ENCODE measurements around the gene CIB4. TPM values are rescaled to one million over a fixed set of nuclear protein-coding genes. Genes with fewer than 3 reads are reported as not detected.

CIB4 gene
- total and polyA plus RNA-seq, 2 of the 13 experiments (the other 11 are each of a cell fraction or from before 2014, with no cell fraction given): not detected

- Histone ChIP-seq H3K79me2 (ENCODE audit: insufficient read depth, low read length) (no peaks in the 10 kb centered on the region), H4K20me1 (ENCODE audit: insufficient read depth, low read length) (peaks cover 9% of the 10 kb centered on the region), H2AFZ (ENCODE audit: low read length) (no peak overlapping the region), H3K27ac (ENCODE audit: extremely low read length, insufficient read depth, low read length) (no peak overlapping the region), H3K4me3 (replicated peaks in 1 of 3; ENCODE audit: insufficient read depth in 1 of 3, low read depth in 2 of 3, low read length in 3 of 3) (no peak overlapping the region), H3K36me3 (replicated peaks in 1 of 2; ENCODE audit: control insufficient read depth in 1 of 2, insufficient read depth in 2 of 2, low read length in 2 of 2) (no peaks in the 10 kb centered on the region), H3K27me3 (ENCODE audit: control insufficient read depth in 1 of 2, insufficient read depth in 2 of 2, low read length in 2 of 2) (peaks cover 28 to 94% of the 10 kb centered on the region in 2 experiments), H3K9ac (ENCODE audit: insufficient read depth, low read depth, low read length) (no peak overlapping the region), H3K4me1 (ENCODE audit: insufficient read depth, low read length) (no peaks in the 10 kb centered on the region), H3K4me2 (ENCODE audit: low read depth, low read length) (no peak overlapping the region), H3K9me3 (ENCODE audit: low read length) (no peaks in the 10 kb centered on the region)
- intact Hi-C loops (cut with micrococcal nuclease; ENCODE audit: unreplicated experiment) (no loop called here), in situ Hi-C loops (cut with HindIII; ENCODE audit: extremely low pct_ligation_motif_present, low pct_unique_long_range_greater_than_20kb) (no loop called here)
- 8% methylated on average over 11 of the region's 12 CpGs for WGBS (ENCODE audit: low lambda C conversion rate)
- DNase-seq (ENCODE audit: low spot score): no peak
- ATAC-seq: no peak
- POLR2A ChIA-PET: no interaction called here
- FAIRE-seq: no peak
- BruUV-seq (replicated peaks): no TSS peak
- CTCF ChIA-PET (ENCODE audit: low intra/inter-chr PET ratio, low total read pairs): no interaction called here
- no peak for TF ChIP-seq ZNF30 (CRISPR knock-in tag; IDR thresholded peaks at IDR 0.05)
- TF ChIP-seq MAFF (IDR thresholded peaks at IDR 0.05; ENCODE audit: low read depth, low read length): no peak
- TF ChIP-seq THYN1 (CRISPR knock-in tag; IDR thresholded peaks at IDR 0.05; ENCODE audit: borderline replicate concordance, low read depth): no peak
- TF ChIP-seq ARID4A (CRISPR knock-in tag; IDR thresholded peaks at IDR 0.05; ENCODE audit: borderline replicate concordance): no peak
- TF ChIP-seq ZNF496 (CRISPR knock-in tag; IDR thresholded peaks at IDR 0.05; ENCODE audit: insufficient replicate concordance): no peak
- no peak for TF ChIP-seq RFX1 (IDR thresholded peaks at IDR 0.05)
- TF ChIP-seq PBX3 (CRISPR knock-in tag; IDR thresholded peaks at IDR 0.05; ENCODE audit: borderline replicate concordance): no peak
- TF ChIP-seq SKI (IDR thresholded peaks at IDR 0.05; ENCODE audit: partially characterized antibody): no peak
- TF ChIP-seq ELF4 (CRISPR knock-in tag; IDR thresholded peaks at IDR 0.05; ENCODE audit: borderline replicate concordance): no peak
- no peak for TF ChIP-seq PAXIP1 (CRISPR knock-in tag; conservative IDR thresholded peaks at IDR 0.05)
These were observed 59.7 kb downstream of the CIB4 start for GRCh38 chr2:26581266-26581990.

Measured in HepG2 (cell line).